ENCODE results near the gene SMIM9. TPM values are rescaled to one million over a fixed set of nuclear protein-coding genes. Genes with fewer than 3 reads are reported as not detected.
"Not testable (repeated sequence)": the region's sequence is repeated elsewhere in the genome, so short reads cannot be mapped to it uniquely, and the experiment has no call there.

SMIM9 gene
- total RNA-seq, 1 experiment from 2014 or later: not detected

GRCh38 chrX:154819771-154820341, 14.6 kb downstream of the SMIM9 start:
- ChIA-PET POLR2A (ENCODE audit: low non-redundant PET) (no interaction called here), CTCF (no interaction called here)
- H3K27ac ChIP-seq (ENCODE audit: low read depth, low read length, poor library complexity, severe bottlenecking): no peak overlapping the region
- no peak for TF ChIP-seq EZH2 (IDR thresholded peaks at IDR 0.05; ENCODE audit: borderline replicate concordance, low read depth, low read length, poor library complexity, severe bottlenecking)
- no peak for TF ChIP-seq CTCF (conservative IDR thresholded peaks at IDR 0.05; ENCODE audit: low read depth, low read length)
- no peaks in the 10 kb centered on the region for H3K36me3 ChIP-seq (ENCODE audit: insufficient read depth, low read length, poor library complexity, severe bottlenecking)
- H3K4me3 ChIP-seq (ENCODE audit: low read depth, low read length, poor library complexity, severe bottlenecking): no peak overlapping the region
- no peaks in the 10 kb centered on the region for H3K9me3 ChIP-seq (ENCODE audit: low read depth, low read length, poor library complexity, severe bottlenecking)
- H3K4me1 ChIP-seq (ENCODE audit: insufficient read depth, low read length, poor library complexity, severe bottlenecking): no peaks in the 10 kb centered on the region
- no peak for DNase-seq (ENCODE audit: low spot score)
- no TSS peak for BruUV-seq (replicated peaks)
- H3K27me3 ChIP-seq (replicated peaks; ENCODE audit: insufficient read depth, low read depth, low read length, poor library complexity): no peaks in the 10 kb centered on the region
- intact Hi-C loops (cut with micrococcal nuclease; ENCODE audit: unreplicated experiment): no loop called here

- H3K9me3 ChIP-seq (ENCODE audit: low read depth, low read length, poor library complexity, severe bottlenecking): no peaks in the 10 kb centered on the region
- BruUV-seq (replicated peaks): no TSS peak
- ChIA-PET CTCF (no interaction called here), POLR2A (ENCODE audit: low non-redundant PET) (no interaction called here)
- no peak for DNase-seq (ENCODE audit: low spot score)
- H3K4me1 ChIP-seq (ENCODE audit: insufficient read depth, low read length, poor library complexity, severe bottlenecking): no peaks in the 10 kb centered on the region
- no peaks in the 10 kb centered on the region for H3K27me3 ChIP-seq (replicated peaks; ENCODE audit: insufficient read depth, low read depth, low read length, poor library complexity)
- TF ChIP-seq EZH2 (IDR thresholded peaks at IDR 0.05; ENCODE audit: borderline replicate concordance, low read depth, low read length, poor library complexity, severe bottlenecking): no peak
- TF ChIP-seq CTCF (conservative IDR thresholded peaks at IDR 0.05; ENCODE audit: low read depth, low read length): no peak
- H3K27ac ChIP-seq (ENCODE audit: low read depth, low read length, poor library complexity, severe bottlenecking): no peak overlapping the region
- no peaks in the 10 kb centered on the region for H3K36me3 ChIP-seq (ENCODE audit: insufficient read depth, low read length, poor library complexity, severe bottlenecking)
- no peak overlapping the region for H3K4me3 ChIP-seq (ENCODE audit: low read depth, low read length, poor library complexity, severe bottlenecking)
- intact Hi-C loops (cut with micrococcal nuclease; ENCODE audit: unreplicated experiment): no loop called here
Observed at GRCh38 chrX:154818916-154819770, 15.3 kb downstream of the SMIM9 start.

GRCh38 chrX:154817048-154817618, 17.3 kb downstream of the SMIM9 start:
- DNase-seq (ENCODE audit: low spot score); H3K4me3 ChIP-seq (ENCODE audit: low read depth, low read length, poor library complexity, severe bottlenecking); intact Hi-C loops (cut with micrococcal nuclease; ENCODE audit: unreplicated experiment); H3K27me3 ChIP-seq (replicated peaks; ENCODE audit: insufficient read depth, low read depth, low read length, poor library complexity); H3K9me3 ChIP-seq (ENCODE audit: low read depth, low read length, poor library complexity, severe bottlenecking); H3K4me1 ChIP-seq (ENCODE audit: insufficient read depth, low read length, poor library complexity, severe bottlenecking); H3K27ac ChIP-seq (ENCODE audit: low read depth, low read length, poor library complexity, severe bottlenecking); H3K36me3 ChIP-seq (ENCODE audit: insufficient read depth, low read length, poor library complexity, severe bottlenecking); CTCF ChIA-PET; BruUV-seq (replicated peaks); POLR2A ChIA-PET (ENCODE audit: low non-redundant PET): not testable (repeated sequence)

GRCh38 chrX:154816326-154816898, 18.1 kb downstream of the SMIM9 start:
- DNase-seq (ENCODE audit: low spot score); BruUV-seq (replicated peaks); H3K27me3 ChIP-seq (replicated peaks; ENCODE audit: insufficient read depth, low read depth, low read length, poor library complexity); H3K36me3 ChIP-seq (ENCODE audit: insufficient read depth, low read length, poor library complexity, severe bottlenecking); H3K4me1 ChIP-seq (ENCODE audit: insufficient read depth, low read length, poor library complexity, severe bottlenecking); intact Hi-C loops (cut with micrococcal nuclease; ENCODE audit: unreplicated experiment); H3K9me3 ChIP-seq (ENCODE audit: low read depth, low read length, poor library complexity, severe bottlenecking); CTCF ChIA-PET; POLR2A ChIA-PET (ENCODE audit: low non-redundant PET); H3K4me3 ChIP-seq (ENCODE audit: low read depth, low read length, poor library complexity, severe bottlenecking); H3K27ac ChIP-seq (ENCODE audit: low read depth, low read length, poor library complexity, severe bottlenecking): not testable (repeated sequence)
